ENCODE results near the gene TAF1A.
"Not testable (repeated sequence)": the region's sequence is repeated elsewhere in the genome, so short reads cannot be mapped to it uniquely, and the experiment has no call there.

Gene TAF1A

DNA sequence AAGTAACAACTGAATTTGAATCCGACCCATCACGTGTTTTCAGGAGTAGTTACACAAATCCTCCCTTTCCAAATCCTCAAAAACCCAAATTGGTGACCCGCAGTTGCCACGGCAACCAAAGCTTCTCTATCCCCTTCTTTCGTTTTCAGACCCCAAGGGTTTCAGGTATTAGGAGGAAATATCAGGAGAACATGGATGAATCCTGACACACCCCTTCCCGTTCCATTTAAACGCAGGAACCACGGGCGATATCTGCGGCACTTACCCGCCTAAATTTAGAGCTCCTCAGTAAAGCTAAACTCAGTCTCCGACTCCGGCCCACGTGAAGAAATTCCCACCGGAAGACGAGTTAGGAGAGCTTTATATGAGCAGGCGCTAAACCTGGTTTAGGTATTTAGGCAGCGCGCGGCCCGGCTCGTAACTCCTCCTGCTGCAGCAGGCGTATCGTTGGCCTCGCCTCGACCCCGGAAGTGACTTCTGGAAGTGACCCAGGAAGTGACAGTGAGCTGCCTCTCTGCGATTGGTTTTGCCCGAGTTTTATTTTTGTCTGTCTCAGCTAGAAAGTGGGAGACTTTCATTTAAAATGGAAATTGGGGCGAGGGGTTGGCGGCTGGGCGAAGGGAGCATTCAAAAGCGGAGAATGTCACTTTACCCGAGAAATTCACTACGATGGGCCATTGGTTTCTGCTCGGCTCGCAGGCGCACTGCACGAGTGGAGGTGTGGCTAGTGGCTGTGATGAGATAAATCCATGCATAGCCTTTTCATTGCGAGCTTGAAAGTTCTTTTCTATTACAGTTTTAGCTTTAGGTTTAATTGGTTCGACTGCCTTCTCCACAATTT is at the start of gene TAF1A:
TAF1A (minus strand) TSS at position 472 of the 841 bp plus-strand sequence.
- DNase-seq, result peak; percentile 89 to 90

DNA sequence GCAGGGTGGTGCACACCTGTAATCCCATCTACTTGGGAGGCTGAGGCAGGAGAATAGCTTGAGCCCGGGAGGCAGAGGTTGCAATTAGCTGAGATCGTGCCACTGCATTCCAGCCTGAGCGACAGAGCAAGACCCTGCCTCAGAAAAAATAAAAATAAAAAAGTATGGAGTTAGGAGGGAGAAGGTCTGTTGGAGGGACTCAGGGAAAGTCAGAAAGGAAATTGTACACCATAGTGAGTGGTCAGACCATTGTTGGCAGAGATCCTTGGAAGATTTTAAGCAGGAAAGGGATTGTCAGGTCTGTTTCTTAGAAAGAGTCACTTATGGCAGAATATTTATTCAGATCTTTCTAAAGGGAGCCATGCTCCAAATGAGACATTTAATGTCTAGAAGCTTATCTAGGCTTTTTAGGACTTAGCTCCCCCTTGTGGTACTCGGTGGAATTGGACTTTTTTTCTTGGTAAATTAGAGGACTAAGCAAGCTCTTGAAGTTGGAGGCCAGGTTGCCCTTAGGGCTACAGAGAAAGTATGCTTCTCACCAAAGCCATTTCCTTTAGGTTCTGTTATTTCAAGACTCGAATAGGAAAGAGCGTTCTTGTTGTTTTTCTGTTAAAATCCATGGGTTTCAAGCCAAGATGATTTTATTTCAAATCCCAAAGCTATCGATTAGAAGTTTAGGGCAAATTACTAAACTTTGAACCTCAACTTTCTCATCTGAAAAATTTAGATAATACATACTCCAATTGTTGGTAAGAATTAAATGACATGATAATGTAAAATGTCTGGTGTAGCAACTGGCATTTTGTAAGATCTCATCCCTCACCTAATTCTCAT is 44.7 kb upstream of the TAF1A start:
- DNase-seq, result peak; percentile 85 to 89

GRCh38 chr1:222632749-222633148 is 43.0 kb upstream of the TAF1A start:
- DNase-seq, result no peak

DNA sequence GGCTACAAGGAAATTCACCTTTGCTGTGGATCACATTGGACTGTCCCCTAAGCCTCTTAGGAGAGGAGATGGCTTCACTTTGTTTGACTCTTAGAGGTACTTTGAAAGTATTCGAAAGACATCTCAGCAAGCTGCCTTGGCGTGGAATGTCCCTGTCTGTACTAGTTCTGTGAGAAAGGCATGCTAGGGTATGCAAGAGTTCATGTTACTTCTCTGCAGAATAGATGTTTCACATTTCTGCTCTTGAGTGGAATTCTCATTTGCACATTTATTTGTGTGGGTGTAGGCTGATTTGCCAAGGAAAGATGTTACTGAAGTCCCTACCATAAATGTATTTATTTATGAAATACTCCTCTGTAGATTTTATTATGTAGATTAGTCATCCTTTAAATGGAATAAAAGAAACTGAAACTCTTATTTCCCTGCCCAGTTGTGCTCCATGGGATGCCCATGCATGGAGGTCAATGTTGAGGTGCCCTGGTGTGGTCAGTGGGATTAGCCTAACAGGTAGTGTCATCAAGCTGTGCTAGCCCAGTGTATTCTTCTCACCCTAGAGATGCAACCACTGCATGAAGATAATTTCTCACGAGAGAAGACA is 42.0 kb upstream of the TAF1A start:
- DNase-seq, result no peak

DNA sequence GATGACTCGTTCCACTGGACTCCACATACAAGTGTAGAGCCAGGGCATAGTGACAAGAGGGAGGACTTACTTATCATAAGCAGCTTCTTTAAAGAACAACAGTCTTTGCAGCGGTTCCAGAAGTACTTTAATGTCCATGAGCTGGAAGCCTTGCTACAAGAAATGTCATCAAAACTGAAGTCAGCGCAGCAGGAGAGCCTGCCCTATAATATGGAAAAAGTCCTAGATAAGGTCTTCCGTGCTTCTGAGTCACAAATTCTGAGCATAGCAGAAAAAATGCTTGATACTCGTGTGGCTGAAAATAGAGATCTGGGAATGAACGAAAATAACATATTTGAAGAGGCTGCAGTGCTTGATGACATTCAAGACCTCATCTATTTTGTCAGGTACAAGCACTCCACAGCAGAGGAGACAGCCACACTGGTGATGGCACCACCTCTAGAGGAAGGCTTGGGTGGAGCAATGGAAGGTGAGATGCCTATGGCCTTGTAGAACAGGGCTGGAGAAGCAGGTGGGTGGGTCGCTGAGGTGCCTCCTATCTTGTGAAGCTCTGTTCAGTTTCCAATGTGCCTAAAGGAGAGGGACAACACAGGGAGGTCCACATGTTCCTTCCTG is 40.3 kb upstream of the TAF1A start:
- DNase-seq, result no peak

DNA sequence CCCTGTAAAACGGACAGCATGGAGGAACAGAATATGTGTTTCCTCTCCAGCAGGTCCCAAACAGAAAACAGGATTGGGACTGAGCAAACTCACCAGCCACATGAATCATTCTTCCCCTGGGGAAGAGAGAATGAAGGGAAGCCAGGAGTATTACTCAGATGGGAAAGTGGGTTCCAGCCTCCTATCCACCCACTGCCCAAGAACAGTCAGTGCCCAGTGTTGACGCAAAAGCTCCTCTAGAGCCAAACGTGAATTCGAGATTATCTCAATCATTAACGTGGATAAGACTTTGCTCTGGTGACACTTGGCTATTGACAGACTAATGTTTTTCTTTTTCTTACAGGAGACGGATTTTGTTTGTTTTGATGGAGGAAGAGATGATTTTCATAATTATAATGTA is 37.5 kb upstream of the TAF1A start:
- DNase-seq, result no peak

DNA sequence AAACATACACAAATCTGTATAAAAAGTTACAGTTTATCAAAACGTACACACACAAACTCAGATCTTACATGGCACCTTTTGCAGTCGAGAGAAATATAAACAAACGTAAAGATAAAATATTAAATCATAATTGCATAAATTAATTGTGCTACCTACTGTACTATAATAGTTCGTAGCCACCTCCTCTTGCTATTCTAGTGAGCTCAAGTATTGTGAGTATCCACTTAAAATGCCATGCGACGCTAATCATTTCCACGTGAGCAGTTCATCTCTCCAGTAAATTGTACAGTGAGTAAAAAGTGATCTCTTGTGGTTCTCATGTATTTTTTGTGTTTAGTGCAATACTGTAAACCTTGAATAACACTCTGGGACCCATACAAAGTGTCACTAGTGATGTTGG is 34.5 kb upstream of the TAF1A start:
- no peak for DNase-seq

- DNase-seq, result no peak
These were observed 33.7 kb upstream of the TAF1A start for GRCh38 chr1:222623458-222623857.

GRCh38 chr1:222622765-222623164 is 33.0 kb upstream of the TAF1A start:
- DNase-seq, result no peak

- DNase-seq, result no peak
These were observed 30.8 kb upstream of the TAF1A start for GRCh38 chr1:222620566-222620965.

- DNase-seq, result peak; percentile 10 to 49
These were observed 29.3 kb upstream of the TAF1A start for GRCh38 chr1:222618880-222619596.

GRCh38 chr1:222618001-222618879 is 28.5 kb upstream of the TAF1A start, which contains the start of gene MIA3:
Gene MIA3 (plus strand): TSS chr1:222618097. CDS start chr1:222618111, 14 bp downstream.
- peak; percentile 60 to 67 for DNase-seq

DNA sequence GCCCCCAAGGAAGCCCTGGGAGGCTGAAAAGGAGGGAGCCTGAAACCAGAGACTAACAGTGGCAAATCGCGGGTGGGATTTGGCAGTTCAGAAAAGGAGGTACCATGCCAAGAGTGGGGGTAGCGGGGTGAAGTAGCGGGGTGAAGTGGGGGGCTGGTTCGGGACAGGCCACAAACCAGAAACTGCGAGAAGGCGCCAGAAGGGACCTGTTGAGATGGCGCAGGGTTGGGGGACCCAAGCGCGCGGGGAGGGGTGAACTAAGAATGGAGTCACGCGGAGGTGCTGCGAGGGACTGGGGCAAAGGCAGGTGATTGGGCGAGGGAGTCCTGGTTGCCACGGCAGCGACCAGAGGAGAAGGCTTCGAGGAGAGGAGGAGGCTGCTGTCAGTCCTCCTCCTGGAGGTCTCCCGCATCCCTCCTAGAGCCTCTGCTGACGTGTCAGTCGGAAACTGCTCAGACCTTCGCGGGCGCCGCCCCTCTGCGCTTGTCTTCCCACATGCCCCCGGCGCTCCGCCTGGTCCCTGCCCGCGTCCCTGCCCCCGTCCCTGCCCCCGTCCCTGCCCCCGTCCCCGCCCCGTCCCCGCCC is 27.7 kb upstream of the TAF1A start:
- DNase-seq, result peak; percentile 81 to 82

DNA sequence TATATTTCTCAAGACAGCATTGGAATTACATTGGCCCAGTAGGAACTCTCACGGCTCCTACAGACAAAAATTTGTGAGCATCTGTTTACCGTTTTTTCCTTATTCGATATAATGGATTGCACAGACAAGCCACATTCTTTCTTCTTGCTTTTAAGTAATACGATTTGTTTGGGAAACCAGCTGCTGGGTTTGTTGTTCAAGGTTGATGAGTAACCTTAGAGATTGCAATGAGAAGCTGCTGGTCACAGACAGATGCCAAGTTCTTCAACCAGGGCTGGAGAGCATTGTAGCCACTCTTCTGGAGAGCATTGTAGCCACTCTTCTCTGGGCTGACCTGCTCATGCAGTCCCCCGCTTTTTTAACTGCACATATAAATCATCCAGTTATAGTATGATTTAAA is 26.8 kb upstream of the TAF1A start:
- DNase-seq, result no peak

- no peak for DNase-seq
These were observed 23.9 kb upstream of the TAF1A start for GRCh38 chr1:222613627-222614026.

GRCh38 chr1:222610728-222611127 is 21.0 kb upstream of the TAF1A start:
- no peak for DNase-seq

GRCh38 chr1:222609111-222609510 is 19.4 kb upstream of the TAF1A start:
- DNase-seq, result not testable (repeated sequence)

GRCh38 chr1:222606757-222607156 is 17.0 kb upstream of the TAF1A start:
- DNase-seq, result no peak

GRCh38 chr1:222601257-222601656 is 11.5 kb upstream of the TAF1A start:
- no peak for DNase-seq

GRCh38 chr1:222600281-222600680 is 10.5 kb upstream of the TAF1A start:
- no peak for DNase-seq

GRCh38 chr1:222596696-222597095 is 7.0 kb upstream of the TAF1A start:
- DNase-seq, result no peak

All from Kasumi-1 (cell line).